HG03575 (cell line): ENCODE measurements around the gene PCBP3.
"Not testable (repeated sequence)": the region's sequence is repeated elsewhere in the genome, so short reads cannot be mapped to it uniquely, and the experiment has no call there.

ENCODE experiments used
- ATAC-seq: cut with Tn5 transposase; IDR thresholded peaks from one replicate; pipeline ENCODE4 v1.9.1; 2021; ENCODE audit not compliant: unreplicated experiment, insufficient number of reproducible peaks, low FRiP score; ENCODE audit errors: extremely low read depth

Gene PCBP3

GRCh38 chr21:45643021-45643980 lies at the start of gene PCBP3:
Gene PCBP3, plus strand, starts transcription at chr21:45643725. Its CDS starts 206,361 bp downstream, at chr21:45850086.
- ATAC-seq, result no peak

DNA sequence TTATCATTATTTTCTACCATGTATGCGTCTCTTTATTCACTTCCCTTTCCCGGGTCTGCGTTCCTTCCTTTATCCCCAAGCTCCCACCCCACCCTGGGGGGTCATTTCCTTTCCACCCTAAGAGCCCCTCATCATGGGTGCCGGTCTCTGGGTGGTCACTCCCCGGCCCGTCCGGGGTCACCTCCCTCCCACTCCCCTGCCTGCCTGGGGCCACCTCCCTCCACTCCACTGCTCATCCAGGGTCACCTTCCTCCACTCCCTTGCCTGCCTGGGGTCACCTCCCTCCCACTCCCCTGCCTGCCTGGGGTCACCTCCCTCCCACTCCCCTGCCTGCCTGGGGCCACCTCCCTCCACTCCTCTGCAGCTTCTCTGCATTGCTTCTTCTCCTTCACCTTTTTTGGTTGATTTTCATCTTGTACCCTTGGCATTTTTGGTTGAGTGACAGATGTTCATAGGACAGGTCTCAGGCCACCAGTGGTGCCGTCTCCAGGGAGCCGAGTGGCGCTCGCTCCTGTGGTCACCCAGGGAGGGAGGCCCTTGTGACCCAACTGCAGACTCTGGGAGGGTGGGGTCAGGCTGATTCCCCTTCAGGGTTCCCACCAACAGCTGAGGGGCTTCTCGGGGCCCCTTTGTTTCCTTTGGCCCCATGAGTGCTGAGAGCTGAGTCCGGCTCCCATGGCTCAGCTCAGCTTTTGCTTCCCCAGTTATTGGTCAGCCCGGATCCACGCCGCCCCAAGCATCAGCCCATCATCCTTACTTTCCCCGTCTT lies 48.6 kb upstream of the PCBP3 start:
- ATAC-seq, result no peak

- no peak for ATAC-seq
Measured at GRCh38 chr21:45595574-45596295, 47.8 kb upstream of the PCBP3 start.

DNA sequence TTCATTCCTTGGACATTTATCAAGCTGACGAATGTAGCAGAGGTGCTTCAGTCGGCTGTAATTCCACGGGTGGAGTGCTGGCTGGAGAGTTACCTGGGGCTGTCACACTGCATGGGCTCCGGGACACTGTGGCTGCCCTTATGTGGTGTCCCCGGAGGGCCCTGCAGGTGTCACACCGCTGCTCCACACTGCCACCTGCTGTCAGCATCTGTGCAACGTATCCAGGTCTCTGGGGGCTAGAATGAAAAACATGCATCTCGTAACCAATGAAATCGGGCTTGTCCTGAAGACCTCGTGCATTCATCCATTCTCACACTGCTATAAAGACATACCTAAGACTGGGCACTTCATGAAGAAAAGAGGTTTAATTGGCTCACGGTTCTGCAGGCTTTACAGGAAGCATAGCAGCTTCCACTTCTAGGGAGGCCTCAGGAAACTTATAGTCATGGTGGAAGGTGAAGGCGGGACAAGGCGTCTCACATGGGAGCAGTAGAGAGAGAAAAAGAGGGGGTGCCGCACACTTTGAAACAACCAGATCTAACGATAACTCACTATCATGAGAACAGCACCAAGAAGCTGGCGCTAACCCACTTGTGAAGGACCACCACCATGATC lies 46.7 kb upstream of the PCBP3 start:
- no peak for ATAC-seq

DNA sequence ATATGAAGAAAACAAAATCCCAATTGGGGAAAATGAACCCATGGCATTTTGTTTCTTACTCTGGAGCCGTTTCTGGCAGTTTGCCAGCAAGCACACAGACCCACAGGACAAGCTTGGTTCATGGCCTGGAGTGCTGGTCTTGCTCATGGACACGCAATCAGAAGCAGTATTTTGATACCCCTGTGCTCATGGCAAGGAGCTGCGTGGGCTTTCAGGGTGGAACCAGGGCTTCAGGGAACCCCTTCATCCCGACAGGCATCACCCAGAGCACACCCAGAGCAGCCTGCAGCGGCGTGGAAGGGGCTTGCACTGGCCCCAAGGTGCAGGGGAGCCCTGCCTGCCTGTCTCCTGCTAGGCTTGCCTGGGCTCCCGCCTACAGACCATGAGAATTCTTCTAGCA lies 45.4 kb upstream of the PCBP3 start:
- no peak for ATAC-seq

GRCh38 chr21:45598666-45599065 lies 44.9 kb upstream of the PCBP3 start:
- ATAC-seq, result no peak

DNA sequence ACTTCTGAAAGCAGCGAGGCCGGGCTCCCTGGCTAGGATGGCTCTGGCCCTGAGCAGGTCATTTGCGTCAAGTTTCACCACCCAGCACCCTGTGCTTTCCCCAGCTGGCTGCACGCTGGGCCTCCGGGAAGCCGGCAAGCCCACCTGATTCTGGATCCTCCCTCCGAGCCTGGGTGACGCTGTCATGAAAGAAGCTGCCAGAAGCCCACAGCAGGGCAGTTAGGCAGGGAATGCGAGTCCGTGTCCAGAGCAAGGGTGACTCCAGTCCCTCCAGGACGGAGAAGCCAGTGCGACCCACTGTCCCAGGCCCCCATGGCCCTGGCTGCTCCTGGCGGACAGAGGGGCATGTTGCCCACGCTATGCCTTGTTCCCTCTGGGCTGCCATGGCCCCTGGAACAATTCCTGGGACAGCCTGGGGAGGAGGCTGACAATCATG lies 44.4 kb upstream of the PCBP3 start:
- no peak for ATAC-seq

- ATAC-seq, result no peak
Measured at GRCh38 chr21:45600248-45600647, 43.3 kb upstream of the PCBP3 start.

DNA sequence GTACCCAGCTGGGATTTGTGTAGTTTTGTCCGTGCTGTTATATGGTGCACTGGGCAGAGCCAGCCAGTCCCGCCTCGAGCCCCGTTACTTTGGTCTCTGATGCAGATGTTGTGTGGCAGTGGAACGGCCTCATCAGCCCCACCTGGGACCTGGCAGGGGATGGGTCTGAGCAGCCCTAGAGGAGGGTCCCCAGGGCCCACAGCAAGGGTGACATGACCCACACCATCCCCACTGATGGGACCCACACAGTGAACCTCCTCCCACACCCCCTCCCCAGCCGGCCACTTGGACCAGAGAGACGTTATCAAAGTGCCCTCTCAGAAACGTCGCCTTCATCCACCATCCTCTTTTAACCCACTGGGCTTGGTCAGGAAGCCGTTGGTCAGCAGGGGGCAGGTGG lies 42.0 kb upstream of the PCBP3 start:
- no peak for ATAC-seq

GRCh38 chr21:45602106-45602505 lies 41.4 kb upstream of the PCBP3 start:
- ATAC-seq, result no peak

GRCh38 chr21:45603481-45603880 lies 40.0 kb upstream of the PCBP3 start:
- ATAC-seq, result no peak

GRCh38 chr21:45604681-45605080 lies 38.8 kb upstream of the PCBP3 start:
- not testable (repeated sequence) for ATAC-seq

GRCh38 chr21:45607021-45607908 lies 36.3 kb upstream of the PCBP3 start:
- ATAC-seq, result no peak

DNA sequence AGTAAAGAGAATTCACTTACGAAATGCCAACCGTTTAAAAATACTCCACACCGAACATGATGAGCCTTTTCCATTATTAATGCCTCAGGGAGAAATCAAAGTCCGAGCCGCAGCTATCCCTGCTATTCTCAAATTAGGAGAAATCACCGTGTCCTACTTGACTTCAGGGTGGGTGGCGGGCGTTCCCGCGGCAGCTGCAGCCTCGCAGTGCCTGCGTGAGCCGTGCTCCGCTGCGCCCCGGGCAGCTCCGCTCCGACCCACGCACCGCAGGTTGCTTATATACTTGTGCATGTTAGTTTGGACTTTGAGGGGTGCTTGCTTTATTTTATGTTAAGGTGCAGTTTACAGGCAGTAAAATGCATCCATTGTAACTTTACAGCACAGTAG lies 35.6 kb upstream of the PCBP3 start:
- no peak for ATAC-seq

- not testable (repeated sequence) for ATAC-seq
Measured at GRCh38 chr21:45608747-45609470, 34.6 kb upstream of the PCBP3 start.

DNA sequence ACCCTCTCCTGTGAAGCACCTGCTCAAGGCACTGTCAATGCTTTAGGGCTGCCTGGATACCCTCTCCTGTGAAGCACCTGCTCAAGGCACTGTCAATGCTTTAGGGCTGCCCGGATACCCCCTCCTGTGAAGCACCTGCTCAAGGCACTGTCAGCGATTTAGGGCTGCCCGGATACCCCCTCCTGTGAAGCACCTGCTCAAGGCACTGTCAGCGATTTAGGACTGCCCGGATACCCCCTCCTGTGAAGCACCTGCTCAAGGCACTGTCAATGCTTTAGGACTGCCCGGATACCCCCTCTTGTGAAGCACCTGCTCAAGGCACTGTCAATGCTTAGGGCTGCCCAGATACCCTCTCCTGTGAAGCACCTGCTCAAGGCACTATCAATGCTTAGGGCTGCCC lies 33.9 kb upstream of the PCBP3 start:
- not testable (repeated sequence) for ATAC-seq

DNA sequence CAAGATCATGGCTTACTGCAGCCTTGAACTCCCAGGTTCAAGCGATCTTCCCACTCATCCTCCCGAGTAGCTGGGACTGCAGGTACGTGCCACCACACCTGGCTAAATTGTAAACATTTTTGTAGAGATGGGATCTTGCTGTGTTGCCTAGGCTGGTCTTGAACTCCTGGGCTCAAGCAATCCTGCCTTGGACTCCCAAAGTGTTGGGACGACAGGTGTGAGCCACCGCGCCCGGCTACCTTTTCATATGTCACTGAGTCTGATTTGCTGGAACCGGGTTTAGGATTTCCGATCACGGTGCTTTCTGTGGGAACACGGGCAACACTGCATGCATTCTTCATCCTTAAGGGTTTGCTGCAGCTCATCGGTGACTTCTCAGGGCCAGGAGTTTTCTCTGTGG lies 32.2 kb upstream of the PCBP3 start:
- no peak for ATAC-seq
